B cell (primary cell): ENCODE results near the gene IFI30.

Experiments
- EZH2 ChIP-seq: IDR thresholded peaks from 2 replicates; pipeline ENCODE4 v1.6.1; 2012; ENCODE audit warnings: borderline replicate concordance, low read depth, mild to moderate bottlenecking, moderate library complexity, low read length; ENCODE audit not compliant: insufficient read depth, poor library complexity, severe bottlenecking
- TF ChIP-seq, protein P1 (sequence below): fragments of 200-600 bp; IDR thresholded peaks from one replicate; pipeline ENCODE4 v1.8.0; 2022; ENCODE audit warnings: antibody characterized with exemption, mild to moderate bottlenecking

DNA sequence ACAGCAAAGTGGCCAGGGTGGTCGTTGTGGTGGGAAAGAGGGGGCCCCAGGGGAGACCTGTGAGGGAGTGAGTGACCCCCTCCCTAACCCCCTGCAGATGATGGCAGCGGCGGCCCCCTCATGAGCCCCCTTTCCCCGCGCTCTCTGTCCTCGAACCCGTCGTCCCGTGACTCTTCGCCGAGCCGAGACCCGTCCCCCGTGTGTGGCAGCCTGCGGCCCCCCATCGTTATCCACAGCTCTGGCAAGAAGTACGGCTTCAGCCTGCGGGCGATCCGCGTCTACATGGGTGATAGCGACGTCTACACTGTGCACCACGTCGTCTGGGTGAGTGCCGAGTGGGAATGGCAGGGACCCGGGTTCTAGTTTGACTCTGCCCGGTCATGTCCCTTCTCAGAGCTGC is 28.7 kb upstream of the IFI30 start:
- TF ChIP-seq EZH2, result no peak
- TF ChIP-seq, protein P1, sequence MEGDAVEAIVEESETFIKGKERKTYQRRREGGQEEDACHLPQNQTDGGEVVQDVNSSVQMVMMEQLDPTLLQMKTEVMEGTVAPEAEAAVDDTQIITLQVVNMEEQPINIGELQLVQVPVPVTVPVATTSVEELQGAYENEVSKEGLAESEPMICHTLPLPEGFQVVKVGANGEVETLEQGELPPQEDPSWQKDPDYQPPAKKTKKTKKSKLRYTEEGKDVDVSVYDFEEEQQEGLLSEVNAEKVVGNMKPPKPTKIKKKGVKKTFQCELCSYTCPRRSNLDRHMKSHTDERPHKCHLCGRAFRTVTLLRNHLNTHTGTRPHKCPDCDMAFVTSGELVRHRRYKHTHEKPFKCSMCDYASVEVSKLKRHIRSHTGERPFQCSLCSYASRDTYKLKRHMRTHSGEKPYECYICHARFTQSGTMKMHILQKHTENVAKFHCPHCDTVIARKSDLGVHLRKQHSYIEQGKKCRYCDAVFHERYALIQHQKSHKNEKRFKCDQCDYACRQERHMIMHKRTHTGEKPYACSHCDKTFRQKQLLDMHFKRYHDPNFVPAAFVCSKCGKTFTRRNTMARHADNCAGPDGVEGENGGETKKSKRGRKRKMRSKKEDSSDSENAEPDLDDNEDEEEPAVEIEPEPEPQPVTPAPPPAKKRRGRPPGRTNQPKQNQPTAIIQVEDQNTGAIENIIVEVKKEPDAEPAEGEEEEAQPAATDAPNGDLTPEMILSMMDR, result no peak
